LNCAP (cell line): Measurements from ENCODE around the gene INPP4B.

Experiments
- TF ChIP-seq, protein P1 (sequence below): fragments of 450-650 bp; IDR thresholded peaks from 2 replicates; pipeline ENCODE4 v1.5.1; 2017; ENCODE audit warnings: mild to moderate bottlenecking

Gene INPP4B

DNA sequence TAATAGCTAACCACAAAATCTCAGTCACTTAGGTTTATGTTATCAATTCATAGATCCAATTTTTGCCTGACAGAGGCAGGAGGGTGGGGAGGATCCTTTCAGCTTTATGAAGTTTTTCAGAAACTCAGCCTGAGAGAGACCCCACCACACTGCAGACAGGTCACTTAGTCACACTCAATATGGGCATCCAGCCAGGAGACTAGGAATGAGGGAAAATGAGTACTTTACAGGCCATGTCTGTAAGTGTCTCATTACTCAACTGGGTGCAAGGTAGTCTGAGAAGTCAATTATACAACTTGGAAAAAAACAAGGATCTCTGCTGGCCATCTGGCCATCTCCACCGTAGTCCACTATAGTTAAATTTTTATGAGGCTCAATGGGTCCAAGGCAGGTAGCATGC is 365.9 kb downstream of the INPP4B start:
- TF ChIP-seq, protein P1, sequence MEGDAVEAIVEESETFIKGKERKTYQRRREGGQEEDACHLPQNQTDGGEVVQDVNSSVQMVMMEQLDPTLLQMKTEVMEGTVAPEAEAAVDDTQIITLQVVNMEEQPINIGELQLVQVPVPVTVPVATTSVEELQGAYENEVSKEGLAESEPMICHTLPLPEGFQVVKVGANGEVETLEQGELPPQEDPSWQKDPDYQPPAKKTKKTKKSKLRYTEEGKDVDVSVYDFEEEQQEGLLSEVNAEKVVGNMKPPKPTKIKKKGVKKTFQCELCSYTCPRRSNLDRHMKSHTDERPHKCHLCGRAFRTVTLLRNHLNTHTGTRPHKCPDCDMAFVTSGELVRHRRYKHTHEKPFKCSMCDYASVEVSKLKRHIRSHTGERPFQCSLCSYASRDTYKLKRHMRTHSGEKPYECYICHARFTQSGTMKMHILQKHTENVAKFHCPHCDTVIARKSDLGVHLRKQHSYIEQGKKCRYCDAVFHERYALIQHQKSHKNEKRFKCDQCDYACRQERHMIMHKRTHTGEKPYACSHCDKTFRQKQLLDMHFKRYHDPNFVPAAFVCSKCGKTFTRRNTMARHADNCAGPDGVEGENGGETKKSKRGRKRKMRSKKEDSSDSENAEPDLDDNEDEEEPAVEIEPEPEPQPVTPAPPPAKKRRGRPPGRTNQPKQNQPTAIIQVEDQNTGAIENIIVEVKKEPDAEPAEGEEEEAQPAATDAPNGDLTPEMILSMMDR, result no peak

DNA sequence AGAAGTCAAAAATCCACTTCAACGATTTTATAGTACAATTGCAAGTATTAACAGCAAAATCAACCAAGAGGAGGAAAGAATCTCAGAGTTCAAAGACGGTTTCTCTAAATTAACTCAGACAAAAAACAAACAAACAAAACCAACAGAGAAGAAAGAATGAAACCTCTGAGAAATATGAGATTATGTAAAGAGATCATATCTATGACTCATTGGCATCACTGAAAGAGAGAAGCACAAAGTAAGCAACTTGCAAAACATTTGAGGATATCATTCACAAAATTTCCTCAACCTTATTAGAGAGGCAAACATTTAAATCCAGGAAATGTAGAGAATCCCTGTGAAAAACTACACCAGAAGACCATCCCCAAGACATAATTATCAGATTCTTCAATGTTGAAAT is 370.4 kb downstream of the INPP4B start:
- TF ChIP-seq, protein P1, result no peak

DNA sequence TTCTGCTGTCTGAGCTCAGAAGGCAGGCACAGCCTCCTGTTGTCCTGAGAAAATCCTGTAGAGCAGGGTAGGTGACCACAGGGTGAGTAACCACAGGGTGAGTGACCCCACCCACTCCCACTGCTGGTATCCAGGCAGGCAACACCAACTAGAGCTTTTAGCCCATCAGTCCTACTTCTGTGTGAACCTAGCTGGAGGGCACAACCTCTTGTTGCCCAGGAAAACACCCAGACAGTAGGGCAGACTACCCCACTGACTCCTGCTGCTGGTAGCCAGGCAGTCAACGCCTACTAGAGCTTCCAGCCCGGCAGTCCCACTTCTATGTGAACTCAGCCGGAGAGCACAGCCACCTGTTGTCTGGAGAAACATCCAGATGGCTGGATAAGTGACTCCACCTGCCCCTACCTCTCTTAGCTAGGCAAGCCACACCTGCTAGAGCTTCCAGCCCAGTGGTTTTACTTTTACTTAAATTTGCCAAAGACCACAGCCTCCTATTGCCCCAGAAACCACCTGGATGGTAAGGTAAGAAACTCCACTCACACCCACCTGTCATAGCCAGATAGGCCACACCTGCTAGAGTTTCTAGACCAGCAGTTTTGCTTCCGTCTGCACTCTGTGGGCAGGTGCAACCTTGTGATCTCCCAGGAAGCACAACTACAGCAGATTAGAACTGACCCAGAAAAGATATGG is 371.6 kb downstream of the INPP4B start:
- TF ChIP-seq, protein P1, result no peak

DNA sequence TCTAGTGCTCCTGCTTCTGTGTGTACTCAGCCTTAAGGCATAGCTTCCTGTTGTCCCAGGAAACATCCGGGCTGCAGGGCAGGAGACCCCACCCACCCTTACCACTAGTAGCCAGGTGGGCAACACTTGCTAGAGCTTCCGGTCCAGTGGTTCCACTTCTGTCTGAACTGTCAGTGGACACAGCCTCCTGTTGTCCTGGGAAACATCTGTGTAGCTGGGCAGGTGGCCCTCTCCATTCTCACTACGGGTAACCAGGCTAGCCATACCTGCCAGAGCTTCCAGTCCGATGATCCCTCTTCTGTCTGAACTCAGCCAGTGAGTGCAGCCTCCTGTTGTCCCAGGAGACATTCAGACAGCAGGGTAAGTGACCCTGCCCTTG is 372.2 kb downstream of the INPP4B start:
- TF ChIP-seq, protein P1, result no peak

DNA sequence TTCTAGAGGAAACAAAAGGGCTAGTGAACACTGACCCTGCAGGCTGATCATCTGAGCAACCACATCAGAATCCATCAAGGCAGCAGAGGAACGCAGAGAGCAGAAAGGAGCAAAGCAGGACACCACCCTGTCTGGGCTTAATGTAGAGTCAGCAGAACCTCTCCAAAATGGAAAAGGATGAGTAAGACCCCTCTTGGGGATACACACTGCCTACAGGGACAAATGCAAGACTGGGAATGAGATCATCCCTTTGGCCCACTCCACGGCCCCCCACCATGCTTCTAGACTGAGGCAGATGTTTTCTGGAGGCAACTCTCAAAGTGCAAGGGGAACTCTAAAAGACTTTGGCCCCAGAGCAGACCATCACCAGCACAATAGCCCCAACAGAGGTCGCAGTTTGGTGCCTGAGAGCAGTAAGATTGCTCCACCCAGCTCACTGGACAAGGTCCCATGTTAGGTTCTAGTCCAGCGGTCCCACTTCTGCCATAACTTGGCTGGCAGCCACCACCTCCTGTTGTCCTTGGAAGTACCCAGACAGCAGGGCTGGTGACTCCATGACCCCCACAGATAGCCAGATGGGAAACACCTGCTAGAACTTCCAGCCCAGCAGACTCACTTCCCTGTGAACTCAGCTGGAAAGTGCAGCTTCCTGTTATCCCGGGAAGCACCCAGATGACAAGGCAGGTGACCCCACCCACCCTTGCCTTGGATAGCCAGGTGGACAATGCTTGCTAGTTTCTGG is 372.7 kb downstream of the INPP4B start:
- TF ChIP-seq, protein P1, result no peak

DNA sequence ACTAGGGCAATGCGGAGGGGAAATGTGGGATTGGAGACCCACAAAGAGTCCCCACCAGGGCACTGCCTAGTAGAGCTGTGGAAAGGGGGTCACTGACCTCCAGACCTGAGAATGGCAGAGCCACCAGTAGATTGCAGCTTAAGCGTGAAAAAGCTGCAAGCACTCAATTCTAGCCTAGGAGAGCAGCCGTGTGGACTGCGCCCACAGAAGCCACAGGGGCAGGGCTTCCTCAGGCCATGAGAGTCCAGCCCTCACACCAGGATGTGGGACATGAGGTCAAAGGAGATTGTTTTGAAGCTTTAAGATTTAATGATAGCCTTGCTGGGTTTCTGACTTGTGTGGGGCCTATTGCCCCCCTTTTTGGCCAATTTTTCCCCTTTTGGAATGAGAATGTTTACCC is 379.0 kb downstream of the INPP4B start:
- TF ChIP-seq, protein P1, result no peak

DNA sequence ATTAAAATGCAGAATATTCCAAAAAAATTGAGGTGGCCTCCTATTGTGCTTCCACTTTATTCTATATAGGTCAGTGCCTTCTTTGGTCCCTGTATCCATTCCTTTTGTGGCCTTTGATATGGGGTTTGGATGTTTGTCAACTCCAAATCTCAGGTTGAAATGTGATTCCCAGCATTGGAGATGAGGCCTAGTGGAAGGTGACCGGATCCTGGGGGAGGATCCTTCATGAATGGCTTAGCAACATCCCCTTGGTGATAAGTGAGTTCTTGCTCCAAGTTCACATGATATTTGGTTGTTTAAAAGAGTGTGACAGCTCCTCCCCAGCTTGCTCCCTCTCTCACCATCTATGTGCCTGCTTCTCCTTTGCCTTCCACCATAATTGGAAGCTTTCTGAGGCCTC is 380.6 kb downstream of the INPP4B start:
- TF ChIP-seq, protein P1, result no peak
